SK-N-SH treated with all-trans-retinoic acid at 6 μM for 48 hours (cell line): ENCODE measurements around the gene RUNDC3A.

ENCODE experiments used
- ATAC-seq: fragments of 200-7000 bp; cut with Tn5 transposase; 3 replicates; pipeline ENCODE4 v1.9.1; 2020; ENCODE audit warnings: mild to moderate bottlenecking, moderate library complexity
- ARNTL ChIP-seq: fragments of 450-650 bp; formaldehyde crosslinking; IDR thresholded peaks from 2 replicates; pipeline ENCODE4 v1.5.0; 2020; ENCODE audit warnings: low read depth, mild to moderate bottlenecking, moderate library complexity, borderline replicate concordance
- BACH2 ChIP-seq: fragments of 250-450 bp; sonication (Bioruptor Pico); IDR thresholded peaks from 2 replicates; pipeline ENCODE4 v1.9.0; 2021; ENCODE audit warnings: mild to moderate bottlenecking, borderline replicate concordance
- CREB5 ChIP-seq: fragments of 250-450 bp; sonication (Bioruptor Pico); IDR thresholded peaks from 2 replicates; pipeline ENCODE4 v1.5.1; 2020; ENCODE audit warnings: low read depth, mild to moderate bottlenecking, moderate library complexity
- CSDC2 ChIP-seq: fragments of 250-450 bp; sonication (Bioruptor Pico); IDR thresholded peaks from 2 replicates; pipeline ENCODE4 v1.5.0; 2020; ENCODE audit warnings: mild to moderate bottlenecking, moderate library complexity
- CSRNP3 ChIP-seq: fragments of 250-450 bp; sonication (Bioruptor Pico); IDR thresholded peaks from 2 replicates; pipeline ENCODE4 v1.5.1; 2021; ENCODE audit warnings: mild to moderate bottlenecking, moderate library complexity
- ESRRG ChIP-seq: fragments of 250-450 bp; sonication (Bioruptor Pico); IDR thresholded peaks from 2 replicates; pipeline ENCODE4 v1.6.1; 2021; ENCODE audit warnings: mild to moderate bottlenecking
- OSR1 ChIP-seq: fragments of 250-450 bp; sonication (Bioruptor Pico); IDR thresholded peaks from 2 replicates; pipeline ENCODE4 v1.8.0; 2022; ENCODE audit warnings: moderate library complexity, mild to moderate bottlenecking, inconsistent platforms
- PPARA ChIP-seq: fragments of 250-450 bp; sonication (Bioruptor Pico); IDR thresholded peaks from 2 replicates; pipeline ENCODE4 v1.5.0; 2020; ENCODE audit warnings: mild to moderate bottlenecking, borderline replicate concordance
- SNAI2 ChIP-seq: fragments of 250-450 bp; sonication (Bioruptor Pico); IDR thresholded peaks from 2 replicates; pipeline ENCODE4 v1.5.0; 2020; ENCODE audit warnings: mild to moderate bottlenecking, moderate library complexity
- TOX ChIP-seq: fragments of 250-450 bp; sonication (Bioruptor Pico); IDR thresholded peaks from 2 replicates; pipeline ENCODE4 v1.8.0; 2021; ENCODE audit warnings: mild to moderate bottlenecking, moderate library complexity, borderline replicate concordance
- ZC3H10 ChIP-seq: fragments of 250-450 bp; sonication (Bioruptor Pico); IDR thresholded peaks from 2 replicates; pipeline ENCODE4 v1.5.1; 2021; ENCODE audit warnings: mild to moderate bottlenecking, moderate library complexity
- ZFP3 ChIP-seq: fragments of 250-450 bp; sonication (Bioruptor Pico); IDR thresholded peaks from 2 replicates; pipeline ENCODE4 v1.5.0; 2020; ENCODE audit warnings: mild to moderate bottlenecking, moderate library complexity
- ZNF70 ChIP-seq: fragments of 450-650 bp; formaldehyde crosslinking; IDR thresholded peaks from 2 replicates; pipeline ENCODE4 v1.5.0; 2020; ENCODE audit warnings: mild to moderate bottlenecking, moderate library complexity
- ZNF8 ChIP-seq: fragments of 450-650 bp; formaldehyde crosslinking; IDR thresholded peaks from 2 replicates; pipeline ENCODE4 v1.5.0; 2020; ENCODE audit warnings: mild to moderate bottlenecking, moderate library complexity
- TF ChIP-seq, protein P1 (sequence below): fragments of 250-450 bp; sonication (Bioruptor Pico); IDR thresholded peaks from 2 replicates; pipeline ENCODE4 v1.5.0; 2020; ENCODE audit warnings: mild to moderate bottlenecking, moderate library complexity
- TF ChIP-seq, protein P2 (sequence below): fragments of 250-450 bp; sonication (Bioruptor Pico); IDR thresholded peaks from 2 replicates; pipeline ENCODE4 v1.8.0; 2021; ENCODE audit warnings: low read depth, mild to moderate bottlenecking, moderate library complexity, borderline replicate concordance
- TF ChIP-seq, protein P3 (sequence below): fragments of 250-450 bp; sonication (Bioruptor Pico); IDR thresholded peaks from 2 replicates; pipeline ENCODE4 v1.8.0; 2020; ENCODE audit warnings: mild to moderate bottlenecking, moderate library complexity, borderline replicate concordance

Gene RUNDC3A

GRCh38 chr17:44310609-44311376 is 2.4 kb downstream of the RUNDC3A start (continued):
- TF ChIP-seq SNAI2 (CRISPR knock-in tag) (no peak), CREB5 (CRISPR knock-in tag) (no peak), TOX (no peak), ESRRG (CRISPR knock-in tag) (no peak)

DNA sequence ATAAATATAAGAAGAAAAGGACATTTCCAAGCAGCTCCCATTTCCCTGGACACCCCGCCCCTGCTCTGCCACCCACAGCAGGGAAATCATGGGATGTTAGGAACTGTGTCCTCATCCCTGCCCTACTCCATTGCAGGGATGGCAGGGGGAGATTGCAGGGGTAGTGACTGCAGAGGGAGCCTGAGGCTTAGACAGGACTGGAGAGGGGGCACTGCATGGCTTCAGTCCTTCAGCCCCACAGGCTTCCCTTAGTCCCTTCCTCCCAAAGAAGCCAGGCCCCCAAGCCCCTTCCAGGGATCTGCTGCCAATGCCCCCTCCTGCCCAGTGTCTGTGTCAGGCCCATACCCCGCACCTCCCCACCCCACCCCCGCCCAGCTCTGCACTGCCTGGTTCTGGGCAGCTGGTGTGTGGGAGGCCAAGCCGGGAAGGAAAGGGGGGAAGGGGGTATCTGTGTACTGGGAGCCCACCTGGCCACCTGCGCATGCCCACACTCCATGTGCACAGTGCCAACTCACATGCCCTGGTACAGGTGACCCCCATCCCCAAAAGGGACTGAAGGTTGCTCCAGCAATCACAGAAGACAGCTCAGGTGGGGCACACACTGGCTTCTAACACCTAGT is 3.3 kb downstream of the RUNDC3A start:
- no peak for ATAC-seq
- TF ChIP-seq CSDC2 (CRISPR knock-in tag) (no peak), BACH2 (CRISPR knock-in tag) (no peak), CSRNP3 (CRISPR knock-in tag) (no peak)
- TF ChIP-seq, protein P1, sequence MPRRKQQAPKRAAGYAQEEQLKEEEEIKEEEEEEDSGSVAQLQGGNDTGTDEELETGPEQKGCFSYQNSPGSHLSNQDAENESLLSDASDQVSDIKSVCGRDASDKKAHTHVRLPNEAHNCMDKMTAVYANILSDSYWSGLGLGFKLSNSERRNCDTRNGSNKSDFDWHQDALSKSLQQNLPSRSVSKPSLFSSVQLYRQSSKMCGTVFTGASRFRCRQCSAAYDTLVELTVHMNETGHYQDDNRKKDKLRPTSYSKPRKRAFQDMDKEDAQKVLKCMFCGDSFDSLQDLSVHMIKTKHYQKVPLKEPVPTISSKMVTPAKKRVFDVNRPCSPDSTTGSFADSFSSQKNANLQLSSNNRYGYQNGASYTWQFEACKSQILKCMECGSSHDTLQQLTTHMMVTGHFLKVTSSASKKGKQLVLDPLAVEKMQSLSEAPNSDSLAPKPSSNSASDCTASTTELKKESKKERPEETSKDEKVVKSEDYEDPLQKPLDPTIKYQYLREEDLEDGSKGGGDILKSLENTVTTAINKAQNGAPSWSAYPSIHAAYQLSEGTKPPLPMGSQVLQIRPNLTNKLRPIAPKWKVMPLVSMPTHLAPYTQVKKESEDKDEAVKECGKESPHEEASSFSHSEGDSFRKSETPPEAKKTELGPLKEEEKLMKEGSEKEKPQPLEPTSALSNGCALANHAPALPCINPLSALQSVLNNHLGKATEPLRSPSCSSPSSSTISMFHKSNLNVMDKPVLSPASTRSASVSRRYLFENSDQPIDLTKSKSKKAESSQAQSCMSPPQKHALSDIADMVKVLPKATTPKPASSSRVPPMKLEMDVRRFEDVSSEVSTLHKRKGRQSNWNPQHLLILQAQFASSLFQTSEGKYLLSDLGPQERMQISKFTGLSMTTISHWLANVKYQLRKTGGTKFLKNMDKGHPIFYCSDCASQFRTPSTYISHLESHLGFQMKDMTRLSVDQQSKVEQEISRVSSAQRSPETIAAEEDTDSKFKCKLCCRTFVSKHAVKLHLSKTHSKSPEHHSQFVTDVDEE: no peak
- TF ChIP-seq, protein P2, sequence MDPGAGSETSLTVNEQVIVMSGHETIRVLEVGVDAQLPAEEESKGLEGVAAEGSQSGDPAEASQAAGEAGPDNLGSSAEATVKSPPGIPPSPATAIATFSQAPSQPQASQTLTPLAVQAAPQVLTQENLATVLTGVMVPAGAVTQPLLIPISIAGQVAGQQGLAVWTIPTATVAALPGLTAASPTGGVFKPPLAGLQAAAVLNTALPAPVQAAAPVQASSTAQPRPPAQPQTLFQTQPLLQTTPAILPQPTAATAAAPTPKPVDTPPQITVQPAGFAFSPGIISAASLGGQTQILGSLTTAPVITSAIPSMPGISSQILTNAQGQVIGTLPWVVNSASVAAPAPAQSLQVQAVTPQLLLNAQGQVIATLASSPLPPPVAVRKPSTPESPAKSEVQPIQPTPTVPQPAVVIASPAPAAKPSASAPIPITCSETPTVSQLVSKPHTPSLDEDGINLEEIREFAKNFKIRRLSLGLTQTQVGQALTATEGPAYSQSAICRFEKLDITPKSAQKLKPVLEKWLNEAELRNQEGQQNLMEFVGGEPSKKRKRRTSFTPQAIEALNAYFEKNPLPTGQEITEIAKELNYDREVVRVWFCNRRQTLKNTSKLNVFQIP (CRISPR knock-in tag): no peak

GRCh38 chr17:44312396-44313104 is 4.1 kb downstream of the RUNDC3A start:
- TF ChIP-seq ZNF8 (CRISPR knock-in tag): no peak
- TF ChIP-seq, protein P2 (CRISPR knock-in tag): no peak
- no peak for TF ChIP-seq ESRRG (CRISPR knock-in tag)
- TF ChIP-seq ZNF70 (CRISPR knock-in tag): no peak
- no peak for TF ChIP-seq SNAI2 (CRISPR knock-in tag)
- no peak for TF ChIP-seq PPARA (CRISPR knock-in tag)
- TF ChIP-seq OSR1: no peak
- TF ChIP-seq ZFP3 (CRISPR knock-in tag): no peak
- no peak for TF ChIP-seq ZC3H10 (CRISPR knock-in tag)
- TF ChIP-seq, protein P1: no peak
- TF ChIP-seq ARNTL (CRISPR knock-in tag): no peak
- TF ChIP-seq, protein P3, sequence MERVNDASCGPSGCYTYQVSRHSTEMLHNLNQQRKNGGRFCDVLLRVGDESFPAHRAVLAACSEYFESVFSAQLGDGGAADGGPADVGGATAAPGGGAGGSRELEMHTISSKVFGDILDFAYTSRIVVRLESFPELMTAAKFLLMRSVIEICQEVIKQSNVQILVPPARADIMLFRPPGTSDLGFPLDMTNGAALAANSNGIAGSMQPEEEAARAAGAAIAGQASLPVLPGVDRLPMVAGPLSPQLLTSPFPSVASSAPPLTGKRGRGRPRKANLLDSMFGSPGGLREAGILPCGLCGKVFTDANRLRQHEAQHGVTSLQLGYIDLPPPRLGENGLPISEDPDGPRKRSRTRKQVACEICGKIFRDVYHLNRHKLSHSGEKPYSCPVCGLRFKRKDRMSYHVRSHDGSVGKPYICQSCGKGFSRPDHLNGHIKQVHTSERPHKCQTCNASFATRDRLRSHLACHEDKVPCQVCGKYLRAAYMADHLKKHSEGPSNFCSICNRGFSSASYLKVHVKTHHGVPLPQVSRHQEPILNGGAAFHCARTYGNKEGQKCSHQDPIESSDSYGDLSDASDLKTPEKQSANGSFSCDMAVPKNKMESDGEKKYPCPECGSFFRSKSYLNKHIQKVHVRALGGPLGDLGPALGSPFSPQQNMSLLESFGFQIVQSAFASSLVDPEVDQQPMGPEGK (CRISPR knock-in tag): no peak
- TF ChIP-seq, all 23 proteins: peak for 0
- no peak for ATAC-seq
